ENCODE results near the gene CPNE2.

DNA sequence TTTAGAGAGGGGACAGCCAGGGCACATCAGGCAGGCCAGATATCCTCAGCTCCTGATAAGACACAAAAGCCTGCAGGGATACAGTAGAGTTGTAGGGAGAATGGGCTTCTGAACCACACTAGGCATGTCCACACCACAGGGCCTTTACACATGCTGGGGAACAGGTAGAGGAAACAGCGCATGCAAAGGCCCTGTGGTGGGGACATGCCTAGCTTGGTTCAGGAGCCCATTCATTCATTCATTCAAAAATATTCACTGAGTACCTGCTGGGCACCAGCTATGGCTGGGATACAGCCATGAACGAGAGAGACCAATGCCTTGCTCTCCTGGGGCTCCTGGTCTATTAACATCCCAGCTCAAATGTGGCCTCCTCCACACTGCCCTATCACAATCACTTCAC is 4.4 kb downstream of the CPNE2 start:
- TF ChIP-seq POLR2A (IDR thresholded peaks at IDR 0.05), result no peak
- no peak for TF ChIP-seq CTCF (IDR thresholded peaks at IDR 0.05)
